PC-3 (cell line): ENCODE measurements around the gene KRTAP10-4.

Experiments used
- CTCF ChIP-seq: fragments of 300-600 bp; sonication (generic); conservative IDR thresholded peaks from 2 replicates; pipeline ENCODE4 v1.5.1; 2017; ENCODE audit warnings: antibody characterized with exemption, low read depth, mild to moderate bottlenecking, low read length
- EZH2 ChIP-seq: fragments of 300-600 bp; sonication (generic); IDR thresholded peaks from one replicate; pipeline ENCODE4 v1.6.1; 2017; ENCODE audit warnings: antibody characterized with exemption, mild to moderate bottlenecking, low read length; ENCODE audit not compliant: unreplicated experiment

- no peak for TF ChIP-seq CTCF
- TF ChIP-seq EZH2, result no peak
Measured at GRCh38 chr21:44526096-44526997, 47.2 kb upstream of the KRTAP10-4 start.
